T-helper 1 cell (primary cell): ENCODE data around the gene KCNIP4.

Experiments
- DNase-seq, 5 donors: peaks; one replicate each; pipeline ENCODE4 v3.0.0-alpha.2; 2012 to 2020

The KCNIP4 gene

GRCh38 chr4:20698382-20698781 lies 1250.2 kb downstream of the KCNIP4 start:
- DNase-seq: no peak

- DNase-seq: no peak
Observed at GRCh38 chr4:20696815-20697214, 1251.8 kb downstream of the KCNIP4 start.

- DNase-seq: no peak
Observed at GRCh38 chr4:20687864-20688263, 1260.7 kb downstream of the KCNIP4 start.

- DNase-seq: no peak
Observed at GRCh38 chr4:20684852-20685763, 1263.5 kb downstream of the KCNIP4 start.

GRCh38 chr4:20683766-20684165 lies 1264.8 kb downstream of the KCNIP4 start:
- DNase-seq: no peak

GRCh38 chr4:20682853-20683252 lies 1265.7 kb downstream of the KCNIP4 start:
- no peak for DNase-seq

GRCh38 chr4:20681271-20681670 lies 1267.3 kb downstream of the KCNIP4 start:
- DNase-seq: no peak

- no peak for DNase-seq
Observed at GRCh38 chr4:20680736-20681135, 1267.8 kb downstream of the KCNIP4 start.

- no peak for DNase-seq
Observed at GRCh38 chr4:20679951-20680350, 1268.6 kb downstream of the KCNIP4 start.
